COLO829 (cell line): ENCODE data around the gene ADAMTS4.

Experiments used
- DNase-seq: peaks from one replicate; pipeline ENCODE4 v3.0.0; 2012; ENCODE audit warnings: low spot score

The ADAMTS4 gene

DNA sequence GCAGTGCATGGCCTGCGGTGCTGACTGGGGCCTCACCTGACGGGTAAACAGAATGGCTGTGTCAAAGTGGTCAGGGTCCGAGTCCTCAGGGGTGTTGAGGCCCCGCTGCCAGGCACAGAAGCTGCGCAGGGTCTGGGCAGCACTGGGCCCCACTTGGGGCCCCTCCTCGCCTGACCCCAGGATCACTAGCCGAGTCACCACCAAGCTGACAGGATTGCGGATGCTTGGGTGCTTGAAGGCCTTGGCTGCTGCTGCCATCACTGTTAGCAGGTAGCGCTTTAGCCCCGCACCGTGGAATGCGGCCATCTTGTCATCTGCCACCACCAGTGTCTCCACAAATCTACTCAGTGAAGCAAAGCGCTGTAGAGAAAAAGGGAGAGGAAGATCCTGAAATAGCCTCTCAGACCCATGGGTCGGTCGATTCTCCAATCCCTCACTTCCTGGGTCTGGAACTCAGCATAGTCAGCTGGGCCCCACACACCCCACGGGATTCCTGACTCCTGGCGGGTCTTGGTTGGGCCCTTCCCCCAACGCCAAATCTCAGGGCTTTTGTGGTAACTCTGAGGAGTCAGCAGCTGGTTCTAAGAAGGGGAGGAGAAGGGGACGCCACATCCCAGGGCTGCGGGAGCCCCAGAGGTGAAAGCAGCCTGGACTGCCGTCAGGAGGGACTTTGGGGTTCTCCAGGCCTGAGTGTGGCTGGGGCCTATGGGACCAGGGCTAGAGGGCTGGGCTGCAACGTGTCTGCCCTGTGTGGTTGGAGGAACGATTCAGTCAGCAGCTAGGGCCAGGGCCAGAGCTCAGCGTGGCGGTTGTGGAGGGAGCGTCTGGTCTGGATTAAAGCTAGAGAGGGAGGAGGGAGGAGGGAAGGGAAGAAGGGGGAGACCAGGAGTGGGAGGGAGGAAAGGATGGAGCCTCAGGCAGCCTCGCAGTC, 2.1 kb downstream of the ADAMTS4 start:
- no peak for DNase-seq

DNA sequence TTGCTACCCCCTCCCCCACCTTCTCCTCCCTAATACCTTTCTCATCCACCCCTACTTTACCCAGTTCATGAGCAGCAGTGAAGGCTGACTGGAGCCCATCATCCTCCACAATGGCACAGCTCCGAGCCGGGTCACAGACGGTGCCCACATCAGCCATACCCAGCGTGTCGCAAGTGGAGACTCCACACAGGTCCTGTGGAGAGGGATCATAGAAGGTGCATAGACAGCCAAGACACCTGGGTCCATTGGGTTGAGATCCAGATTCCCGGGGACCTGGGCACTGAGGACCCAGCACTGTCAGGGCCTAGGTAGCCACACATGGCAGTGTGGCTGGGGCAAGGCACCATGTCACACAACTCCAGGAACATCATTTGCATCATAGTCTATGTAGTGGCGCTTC, 2.7 kb downstream of the ADAMTS4 start:
- no peak for DNase-seq

DNA sequence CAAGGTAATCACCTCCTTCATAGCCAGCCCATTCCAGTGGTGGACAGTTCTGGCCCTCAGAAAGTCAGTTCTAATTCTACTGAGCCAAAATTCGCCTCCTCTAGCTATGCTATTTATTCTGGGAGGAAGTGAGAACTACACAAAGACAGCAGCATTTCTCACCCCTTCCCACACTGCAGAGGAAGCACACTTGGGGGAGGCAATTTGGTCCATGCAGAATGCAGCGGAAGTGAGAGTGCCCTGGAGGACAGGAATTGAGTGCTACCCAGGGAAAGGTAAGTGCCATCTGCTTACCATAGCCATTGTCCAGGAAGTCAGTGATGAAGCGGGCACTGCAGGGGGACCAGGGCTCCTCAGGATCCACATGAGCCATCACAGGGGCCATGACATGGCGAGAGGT, 3.7 kb downstream of the ADAMTS4 start:
- DNase-seq: no peak

DNA sequence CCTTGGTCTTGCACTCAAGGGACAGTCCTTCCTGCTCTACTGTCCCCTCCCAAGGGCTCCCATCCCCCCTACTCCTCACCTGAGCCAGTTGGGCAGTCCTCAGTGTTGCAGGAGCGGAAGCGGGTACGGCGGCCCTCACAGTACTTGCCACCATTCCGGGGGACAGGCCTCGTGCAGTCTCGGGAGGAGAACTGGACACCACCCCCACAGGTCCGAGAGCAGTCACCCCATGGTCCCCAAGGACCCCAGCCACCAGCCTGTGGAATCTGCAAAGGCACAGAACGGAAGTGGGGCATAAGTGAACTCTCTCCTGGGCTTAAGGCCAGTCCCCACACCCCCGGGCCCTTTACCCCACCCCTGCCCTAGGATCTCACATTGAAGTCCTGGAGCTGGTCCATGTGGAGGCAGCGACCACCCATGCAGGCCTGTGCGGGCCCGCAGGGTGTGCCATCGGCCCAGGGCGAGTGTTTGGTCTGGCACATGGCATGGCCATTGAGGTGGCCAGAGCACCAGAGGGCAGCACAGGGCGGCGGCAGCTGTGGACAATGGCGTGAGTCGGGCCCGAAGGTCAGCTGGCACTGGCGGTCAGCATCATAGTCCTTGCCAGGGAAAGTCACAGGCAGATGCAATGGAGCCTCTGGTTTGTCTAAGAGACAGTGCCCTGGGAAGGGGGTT, 5.2 kb downstream of the ADAMTS4 start:
- no peak for DNase-seq

DNA sequence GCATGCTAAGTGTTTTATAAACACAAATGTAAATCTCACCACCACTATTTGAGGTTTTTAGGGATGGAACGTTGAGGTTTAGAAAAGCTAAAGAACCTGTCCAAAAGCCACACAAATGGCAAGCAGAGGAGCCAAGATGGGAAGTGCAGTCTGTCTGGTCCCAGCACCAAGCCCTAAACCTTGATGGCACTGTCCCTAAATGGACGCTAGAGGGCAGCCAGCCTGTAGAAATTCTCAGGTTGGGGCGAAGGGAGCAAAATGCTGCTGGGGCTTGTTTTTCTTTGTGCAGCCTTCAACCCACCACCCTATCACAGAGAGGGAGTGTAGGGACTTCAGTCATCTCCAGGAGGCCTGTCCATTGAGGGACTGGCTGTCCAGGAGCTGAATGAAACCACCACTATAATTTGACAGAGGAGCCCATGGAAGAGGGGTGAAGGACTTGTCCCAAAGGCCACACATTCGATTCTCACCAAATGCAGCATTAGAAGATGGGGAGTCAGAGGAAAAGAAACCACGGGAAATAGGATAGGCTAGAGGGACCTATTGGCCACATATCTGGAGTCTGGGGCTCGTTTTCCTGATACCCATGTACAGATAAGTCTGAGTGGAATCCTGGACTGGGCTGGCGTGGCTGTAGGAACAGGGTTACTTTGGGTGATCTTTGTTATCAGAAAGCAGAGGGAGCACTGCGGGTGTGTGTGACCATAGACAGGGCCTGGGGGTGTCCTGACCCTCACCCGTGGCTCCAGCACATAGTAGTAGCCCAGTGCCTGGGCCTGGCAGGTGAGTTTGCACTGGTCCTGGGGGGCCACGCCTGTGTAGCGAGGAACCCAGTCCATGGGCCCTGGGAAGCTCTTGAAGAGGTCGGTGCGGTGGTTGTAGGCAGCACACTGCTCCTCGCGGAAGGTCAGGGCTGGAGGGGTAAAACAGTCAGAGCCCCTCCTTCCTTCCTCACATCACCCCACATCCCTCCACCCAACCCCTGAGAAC, 6.1 kb downstream of the ADAMTS4 start:
- peak; percentile 91 for DNase-seq

DNA sequence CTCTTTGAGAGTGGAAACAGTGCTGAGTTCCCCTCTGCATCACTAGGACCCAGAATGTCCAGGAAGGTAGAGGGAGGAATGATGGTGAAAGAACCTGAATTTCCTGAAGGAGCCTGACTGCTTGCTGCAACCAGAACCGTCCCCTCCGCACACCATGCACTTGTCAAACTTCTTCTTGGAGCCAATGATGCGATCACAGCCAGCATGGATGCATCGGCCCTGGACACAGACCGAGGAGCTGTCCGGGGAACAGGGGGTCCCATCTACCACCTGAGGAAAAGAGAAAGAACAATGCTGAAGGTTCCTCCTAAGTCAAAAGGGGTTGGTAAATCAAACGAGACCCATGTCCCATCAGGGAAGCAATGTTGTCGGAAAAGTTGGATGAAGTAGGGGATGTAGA, 6.9 kb downstream of the ADAMTS4 start:
- no peak for DNase-seq

DNA sequence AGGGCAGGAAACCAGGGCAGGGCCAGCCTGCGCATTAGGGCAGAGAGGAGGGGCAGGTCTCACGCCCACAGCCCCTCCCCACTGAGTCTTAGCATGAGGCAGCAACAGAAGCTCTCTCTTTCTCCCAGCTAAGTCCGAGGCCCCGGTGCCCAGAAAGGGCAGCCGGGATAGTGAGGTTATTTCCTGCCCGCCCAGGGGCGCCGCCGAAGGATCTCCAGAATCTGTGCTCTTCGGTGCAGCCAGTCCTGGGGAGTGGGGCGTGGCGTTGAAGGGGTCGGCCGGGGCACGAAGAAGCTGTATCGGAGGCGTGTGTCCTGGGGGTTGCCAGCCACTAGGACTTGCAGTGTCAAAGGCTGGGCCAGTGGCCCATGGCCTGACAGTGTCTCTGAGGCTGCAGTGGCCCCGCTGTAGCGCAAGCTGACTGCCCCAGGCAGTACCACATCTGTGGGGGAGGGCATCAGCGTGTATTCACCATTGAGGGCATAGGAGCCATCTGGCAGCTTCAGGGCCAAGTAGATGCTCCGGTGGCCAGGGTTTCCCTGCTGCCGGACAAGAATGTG, 7.8 kb downstream of the ADAMTS4 start:
- DNase-seq: no peak

DNA sequence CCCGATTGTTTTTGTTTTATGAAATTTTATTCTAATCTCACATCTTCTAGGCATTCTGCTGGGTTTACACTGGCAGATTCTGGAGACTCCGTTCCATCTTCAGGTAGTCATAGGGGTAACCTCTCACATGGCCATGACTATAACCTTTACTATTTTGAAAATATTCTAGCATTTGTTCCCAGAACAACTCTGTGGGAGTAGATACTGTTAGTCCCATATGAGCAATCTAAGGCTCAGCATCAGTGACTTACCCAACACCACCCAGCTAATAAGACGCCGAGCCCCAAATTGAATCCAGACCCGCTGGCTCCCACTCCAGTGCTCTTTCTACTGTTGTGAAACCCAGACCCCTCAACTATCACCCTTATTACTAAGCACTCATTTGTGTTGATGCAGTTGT, 9.8 kb downstream of the ADAMTS4 start:
- no peak for DNase-seq

DNA sequence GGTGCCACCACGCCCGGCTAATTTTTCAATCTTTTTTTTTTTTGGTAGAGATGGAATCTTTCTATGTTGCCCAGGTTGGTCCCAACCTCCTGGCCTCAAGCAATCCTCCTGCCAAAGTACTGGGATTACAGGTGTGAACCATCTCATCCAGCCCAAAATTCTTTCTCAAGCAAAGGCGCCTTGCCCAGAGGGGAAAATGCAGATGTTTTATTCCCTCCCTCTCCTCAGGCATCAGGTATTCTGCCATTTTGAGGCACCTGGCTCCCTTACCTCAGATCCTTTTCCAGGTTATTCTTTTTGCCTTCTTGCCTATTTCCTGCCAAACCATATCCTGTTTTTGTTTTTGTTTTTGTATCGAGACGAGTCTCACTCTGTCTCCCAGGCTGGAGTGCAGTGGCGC, 10.5 kb downstream of the ADAMTS4 start:
- no peak for DNase-seq

DNA sequence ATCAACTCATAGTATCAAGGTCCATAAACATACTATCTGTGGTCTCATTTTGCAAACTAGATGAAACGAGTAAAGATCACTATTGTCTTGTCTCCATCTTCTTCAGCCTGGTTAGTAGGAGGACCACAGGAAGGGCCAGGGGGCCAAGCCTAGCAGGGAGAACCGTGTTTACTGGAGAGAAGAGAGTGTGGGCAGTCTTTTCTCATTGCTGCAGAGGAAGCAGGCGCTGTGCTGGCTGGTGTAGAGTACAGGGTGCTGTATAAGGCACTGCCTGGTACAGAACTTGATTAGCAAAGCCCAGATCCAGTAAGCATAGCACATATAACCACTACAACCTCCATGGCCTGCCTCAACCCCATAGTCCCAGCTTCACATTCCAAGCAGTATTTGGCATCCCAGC, 11.5 kb downstream of the ADAMTS4 start:
- DNase-seq: no peak

DNA sequence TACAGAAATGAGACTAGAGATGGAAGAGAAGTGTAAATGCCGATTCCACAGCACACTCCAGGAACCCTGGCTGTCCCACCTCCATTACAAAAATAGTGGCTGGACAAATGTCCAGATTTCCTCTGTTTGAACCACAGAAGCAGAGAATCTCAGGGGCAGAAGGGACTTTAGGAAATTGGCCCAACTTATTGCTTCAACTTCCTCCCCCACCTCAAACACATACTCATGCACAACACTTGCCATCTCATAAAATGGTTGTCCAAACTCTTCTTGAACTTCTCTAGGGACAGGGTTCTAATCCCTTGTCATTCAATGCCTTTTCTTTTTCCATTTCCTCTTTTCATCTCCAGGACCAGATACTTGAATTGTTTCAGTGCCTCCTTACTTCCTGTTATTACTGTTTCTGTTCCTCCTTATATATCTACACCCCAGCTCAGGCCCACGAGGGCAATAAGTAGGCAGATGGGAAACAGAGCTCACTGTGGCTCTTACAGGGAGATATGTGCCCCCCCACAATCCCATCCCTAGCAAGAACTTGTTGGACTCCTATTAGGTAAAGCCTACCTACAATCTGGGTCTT, 13.0 kb downstream of the ADAMTS4 start:
- DNase-seq: no peak

DNA sequence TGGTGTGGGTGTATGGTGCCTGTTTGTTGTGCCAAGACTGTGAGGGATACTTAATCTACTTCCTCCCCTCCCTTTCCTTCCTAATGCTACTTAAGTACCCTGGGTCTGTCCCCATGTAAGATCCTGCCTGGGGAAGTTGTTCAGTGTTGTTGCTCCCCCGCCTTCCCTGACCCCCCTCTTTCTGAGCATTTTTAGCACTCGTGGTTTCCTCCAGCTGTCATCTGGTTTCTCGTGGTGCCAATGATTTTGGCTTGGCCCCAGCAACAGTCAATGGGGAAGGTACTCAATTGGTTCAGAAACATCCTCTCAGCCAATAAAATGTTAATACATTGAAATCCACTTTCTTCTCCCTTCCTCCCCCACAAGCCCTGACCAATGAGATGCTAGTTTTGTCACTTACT, 13.6 kb downstream of the ADAMTS4 start:
- peak; percentile 50 for DNase-seq

DNA sequence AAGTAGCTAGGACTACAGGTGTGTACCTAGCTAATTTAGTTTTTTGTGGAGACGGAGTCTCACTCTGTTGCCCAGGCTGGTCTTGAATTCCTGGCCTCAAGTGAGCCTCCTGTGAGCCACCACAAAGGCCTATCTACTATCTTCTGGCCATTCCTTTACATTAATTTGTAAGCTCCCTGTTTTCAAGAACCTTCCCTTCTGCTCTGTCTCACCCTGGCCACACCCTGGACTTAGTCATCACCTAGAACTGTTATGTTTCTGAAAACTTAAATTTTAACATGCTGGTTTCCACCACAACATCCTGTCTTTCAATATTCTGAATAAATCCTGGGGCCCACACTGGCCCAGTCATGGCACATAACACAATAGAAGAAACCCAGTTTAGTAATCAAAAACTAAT, 16.6 kb downstream of the ADAMTS4 start:
- DNase-seq: no peak

DNA sequence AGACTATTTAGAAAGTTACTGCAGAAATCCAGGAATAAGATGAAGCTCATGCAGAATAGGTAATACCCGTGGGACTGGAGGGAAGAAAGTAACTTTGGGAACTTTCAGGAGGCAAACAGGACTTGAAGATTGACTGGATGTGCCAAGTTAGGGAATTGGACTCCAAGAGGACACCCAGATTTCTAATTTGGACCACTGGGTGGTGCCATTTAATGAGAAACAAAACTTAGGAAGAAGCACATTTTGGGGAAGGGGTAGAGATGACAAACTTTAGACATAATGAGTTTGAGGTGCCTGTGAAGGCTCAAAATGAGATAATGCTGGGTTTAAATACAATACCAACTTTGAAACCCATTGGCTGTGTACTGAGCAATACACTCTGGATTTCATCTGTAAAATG, 18.2 kb downstream of the ADAMTS4 start:
- no peak for DNase-seq

DNA sequence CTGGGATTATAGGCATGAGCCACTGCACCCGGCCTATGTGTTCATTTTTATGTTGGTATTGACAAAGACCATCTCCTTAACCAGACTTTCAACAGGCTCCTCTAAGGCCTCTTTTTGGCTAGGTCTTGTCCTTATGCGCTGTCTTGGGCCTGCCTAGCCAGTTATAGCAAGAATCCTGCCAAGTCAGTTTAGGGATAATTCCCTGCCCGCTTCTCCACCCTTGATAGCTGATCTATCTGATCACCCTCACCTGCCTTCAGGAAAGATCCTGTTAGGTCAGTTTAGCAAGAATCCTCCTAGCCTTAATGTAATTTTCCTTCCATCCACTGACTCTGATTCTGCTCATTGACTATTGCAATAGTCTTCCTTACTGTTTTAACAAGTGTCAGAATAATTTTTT, 19.2 kb downstream of the ADAMTS4 start:
- no peak for DNase-seq

DNA sequence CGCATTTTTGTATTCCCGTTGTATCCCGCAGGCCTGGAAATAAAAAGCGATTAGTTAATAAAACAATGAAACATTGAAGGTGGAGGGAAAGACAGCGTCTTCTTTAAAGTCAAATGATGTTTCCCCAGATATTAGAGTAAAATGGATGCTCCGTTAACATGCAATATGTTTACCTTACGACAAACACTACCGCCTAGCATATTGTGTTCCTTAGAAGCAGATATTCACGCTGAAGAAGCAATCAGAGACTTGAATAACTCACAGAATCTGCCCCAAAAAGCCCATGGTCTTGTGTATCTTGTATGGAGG, 21.0 kb downstream of the ADAMTS4 start:
- no peak for DNase-seq

DNA sequence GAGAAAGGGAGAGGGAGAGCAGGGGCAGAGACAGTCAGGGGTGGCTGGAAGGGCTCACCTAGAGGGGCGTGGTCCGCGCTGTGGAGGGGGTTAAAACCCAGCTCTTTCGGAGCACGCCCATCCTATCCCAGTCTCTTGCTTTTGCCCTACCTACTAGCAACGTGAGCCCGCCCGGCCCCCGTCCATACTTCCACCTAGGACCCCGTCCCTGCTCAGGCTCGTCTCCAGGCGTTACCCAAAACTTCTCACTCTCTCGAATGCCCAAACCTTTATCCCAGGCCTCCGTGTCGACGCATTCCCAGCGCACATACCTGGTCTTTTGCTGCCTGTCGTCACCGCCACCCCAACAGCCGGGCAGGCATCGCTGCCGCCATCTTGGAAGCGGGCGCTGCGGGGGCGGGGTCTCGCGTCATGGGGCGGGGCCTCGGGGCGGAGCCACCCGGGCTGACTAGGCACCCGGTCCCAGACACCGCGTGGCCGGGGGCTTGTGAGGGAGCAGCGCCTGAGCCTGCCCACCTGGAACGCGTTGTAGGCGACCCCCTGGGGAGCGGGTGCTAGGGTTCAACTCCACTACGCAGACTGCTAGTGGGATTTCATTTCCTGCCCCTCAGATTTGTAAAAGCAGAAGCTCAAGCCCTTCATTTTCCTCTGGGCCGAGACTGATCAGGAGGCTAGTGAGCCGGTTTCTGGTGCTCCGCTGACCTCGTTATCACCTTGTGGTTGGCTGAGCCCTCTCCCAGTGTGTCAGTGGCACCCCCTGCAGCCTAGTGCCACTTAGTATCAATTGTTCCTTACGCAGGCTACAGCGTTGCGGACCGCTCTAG, 21.5 kb downstream of the ADAMTS4 start, which contains the start of gene B4GALT3:
Gene B4GALT3 (minus strand): TSS at position 396 of the 824 bp plus-strand sequence. CDS start 1,447 bp downstream, outside the sequence.
- peak; percentile 98 for DNase-seq

DNA sequence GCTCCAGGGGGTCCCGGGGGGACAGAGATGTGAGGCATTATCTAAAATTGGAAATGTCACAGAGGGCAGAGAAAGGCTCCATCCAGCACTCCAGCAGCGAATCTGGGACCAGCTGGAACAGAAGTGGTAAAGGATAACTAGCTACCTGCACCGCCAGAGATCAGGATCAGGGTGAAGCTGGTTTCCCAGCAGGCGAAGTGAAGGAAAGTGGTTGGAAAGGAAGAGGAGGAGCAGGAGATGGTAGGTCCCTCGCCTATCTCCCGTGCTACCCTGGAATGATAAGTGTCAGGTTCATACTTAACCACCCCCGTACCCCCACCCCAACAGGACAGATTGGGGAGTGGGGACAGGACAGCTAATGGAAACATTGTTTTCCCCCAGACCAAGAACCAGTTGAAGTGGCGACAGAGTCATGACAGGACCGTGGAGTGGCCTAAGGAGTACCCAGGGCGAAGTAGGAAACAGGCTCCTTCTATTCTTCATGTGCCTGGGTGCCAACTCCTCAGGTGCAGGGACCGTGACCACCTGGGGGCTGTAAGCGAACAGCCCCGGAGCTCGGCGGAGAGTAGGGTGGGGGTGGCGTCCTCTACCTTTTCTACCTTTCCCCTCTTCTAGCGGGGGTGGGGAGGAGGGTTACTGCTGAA, 22.3 kb downstream of the ADAMTS4 start:
- no peak for DNase-seq

DNA sequence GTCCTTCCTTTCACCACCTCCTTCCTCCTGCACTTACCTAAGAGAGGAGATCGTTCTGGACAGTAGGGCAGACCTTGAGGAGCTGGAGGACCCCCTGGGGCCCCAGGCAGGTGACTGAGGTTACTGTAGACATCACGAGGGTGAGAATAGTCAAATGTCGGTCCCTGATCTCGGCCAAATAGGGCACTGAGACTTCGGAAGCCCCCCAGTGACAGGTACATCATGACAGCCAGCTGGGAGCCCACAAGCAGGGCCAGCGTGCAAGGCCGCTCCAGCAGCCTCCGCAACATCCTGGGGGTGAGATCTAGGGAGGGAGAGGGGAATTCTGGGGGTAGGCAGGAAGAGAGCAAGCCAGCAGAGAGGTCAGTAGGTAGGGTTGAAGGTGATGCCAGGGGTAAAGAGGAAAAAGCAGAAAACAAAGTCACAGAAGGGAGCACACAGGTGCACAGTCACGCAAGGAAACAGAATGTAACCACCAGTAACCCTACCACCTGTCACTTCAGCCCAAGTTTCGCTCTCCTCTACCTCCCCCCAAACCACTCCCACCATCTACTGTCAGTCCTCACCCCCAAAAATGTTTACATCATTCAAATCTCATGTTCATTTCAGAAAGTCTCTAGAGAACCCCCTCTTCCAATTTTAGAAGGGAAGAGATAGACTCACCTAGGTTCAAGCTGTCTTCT, 22.9 kb downstream of the ADAMTS4 start:
- no peak for DNase-seq

DNA sequence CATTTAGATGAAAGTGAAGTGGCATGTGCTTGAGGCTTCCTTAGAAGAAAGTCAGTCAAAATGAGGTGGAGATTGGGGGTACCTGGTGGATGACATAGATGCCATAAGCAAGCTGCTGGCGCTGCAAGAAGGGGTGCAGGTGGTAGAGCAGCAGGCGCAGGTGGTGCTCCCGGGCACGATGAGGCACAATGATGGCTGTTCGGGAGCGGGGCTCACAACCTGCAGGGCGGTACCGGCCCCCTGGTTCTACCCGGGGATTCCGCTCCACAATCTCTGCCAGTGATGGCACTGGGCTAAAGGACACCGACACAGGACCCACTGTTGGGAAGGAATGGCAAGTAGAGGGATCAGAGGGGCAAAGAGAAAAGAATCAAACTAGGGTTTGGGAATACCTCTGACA, 23.9 kb downstream of the ADAMTS4 start:
- DNase-seq: no peak
